PC-9 (cell line): ENCODE data around the gene PJA2.

Experiments used
- CTCF ChIP-seq: fragments of 200-600 bp; sonication (generic); conservative IDR thresholded peaks from 2 replicates; pipeline ENCODE4 v1.6.1; 2017; ENCODE audit warnings: mixed run types, antibody characterized with exemption, mild to moderate bottlenecking, moderate library complexity
- EZH2 ChIP-seq: fragments of 200-600 bp; sonication (generic); IDR thresholded peaks from 2 replicates; pipeline ENCODE4 v1.8.0; 2017; ENCODE audit warnings: antibody characterized with exemption, low read depth

DNA sequence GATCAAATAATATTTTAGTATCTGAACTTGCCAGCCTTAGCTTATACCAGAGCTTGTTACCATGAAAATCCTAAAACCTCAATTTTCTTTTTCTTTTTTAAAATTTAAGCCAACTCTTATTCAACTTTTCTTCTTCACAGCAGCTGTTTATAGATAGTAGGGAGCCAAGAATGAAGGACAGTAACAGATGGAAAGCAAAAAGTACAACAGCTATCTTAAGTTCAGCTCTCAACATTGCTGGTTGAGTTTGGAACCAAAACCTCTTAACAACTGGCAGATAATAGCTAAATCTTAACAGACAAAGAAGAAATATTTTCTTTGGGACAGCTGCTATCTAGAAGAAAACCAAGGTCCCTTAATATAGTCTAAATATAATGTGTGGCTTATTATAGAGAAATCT is 74.7 kb downstream of the PJA2 start:
- TF ChIP-seq CTCF (no peak), EZH2 (no peak)
